A549 (cell line): Measurements from ENCODE around the gene KCNH3.

Experiments used
- ELK1 ChIP-seq: fragments of 150-350 bp; IDR thresholded peaks from 2 replicates; pipeline ENCODE4 v1.6.1; 2014; ENCODE audit warnings: low read depth, mild to moderate bottlenecking, low read length
- POLR2A ChIP-seq: IDR thresholded peaks from 2 replicates; pipeline ENCODE4 v1.6.1; 2012; ENCODE audit warnings: mild to moderate bottlenecking, low read length
- RFX5 ChIP-seq: fragments of 450-650 bp; IDR thresholded peaks from 2 replicates; pipeline ENCODE4 v1.7.1; 2014; ENCODE audit warnings: antibody characterized with exemption, mild to moderate bottlenecking, moderate library complexity
- TF ChIP-seq, protein P1 (sequence below): fragments of >200 bp; sonication (Bioruptor Twin); formaldehyde crosslinking; IDR thresholded peaks from 3 replicates; pipeline ENCODE4 v1.5.1; 2016

- no peak for TF ChIP-seq ELK1
- no peak for TF ChIP-seq RFX5
- TF ChIP-seq, protein P1, sequence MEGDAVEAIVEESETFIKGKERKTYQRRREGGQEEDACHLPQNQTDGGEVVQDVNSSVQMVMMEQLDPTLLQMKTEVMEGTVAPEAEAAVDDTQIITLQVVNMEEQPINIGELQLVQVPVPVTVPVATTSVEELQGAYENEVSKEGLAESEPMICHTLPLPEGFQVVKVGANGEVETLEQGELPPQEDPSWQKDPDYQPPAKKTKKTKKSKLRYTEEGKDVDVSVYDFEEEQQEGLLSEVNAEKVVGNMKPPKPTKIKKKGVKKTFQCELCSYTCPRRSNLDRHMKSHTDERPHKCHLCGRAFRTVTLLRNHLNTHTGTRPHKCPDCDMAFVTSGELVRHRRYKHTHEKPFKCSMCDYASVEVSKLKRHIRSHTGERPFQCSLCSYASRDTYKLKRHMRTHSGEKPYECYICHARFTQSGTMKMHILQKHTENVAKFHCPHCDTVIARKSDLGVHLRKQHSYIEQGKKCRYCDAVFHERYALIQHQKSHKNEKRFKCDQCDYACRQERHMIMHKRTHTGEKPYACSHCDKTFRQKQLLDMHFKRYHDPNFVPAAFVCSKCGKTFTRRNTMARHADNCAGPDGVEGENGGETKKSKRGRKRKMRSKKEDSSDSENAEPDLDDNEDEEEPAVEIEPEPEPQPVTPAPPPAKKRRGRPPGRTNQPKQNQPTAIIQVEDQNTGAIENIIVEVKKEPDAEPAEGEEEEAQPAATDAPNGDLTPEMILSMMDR, result no peak
- TF ChIP-seq POLR2A, result no peak
Observed at GRCh38 chr12:49491823-49492222, 47.0 kb upstream of the KCNH3 start.
